NB4 (cell line): Measurements from ENCODE around the gene ID4.

ENCODE experiments used
- DNase-seq: peaks from one replicate; pipeline ENCODE4 v3.0.0; 2010; ENCODE audit warnings: low read depth
- H3K4me3 ChIP-seq: one replicate; pipeline ENCODE4 v1.5.1; 2011; ENCODE audit warnings: mild to moderate bottlenecking, low read depth, low read length, moderate library complexity
- CTCF ChIP-seq: IDR thresholded peaks from one replicate; pipeline ENCODE4 v1.5.1; 2012; ENCODE audit warnings: low read depth, low read length
- MAX ChIP-seq: IDR thresholded peaks from 2 replicates; pipeline ENCODE4 v1.6.1; 2011; ENCODE audit warnings: low read depth, low read length
- MYC ChIP-seq: IDR thresholded peaks from 2 replicates; pipeline ENCODE4 v1.6.1; 2011; ENCODE audit warnings: low read depth, low read length
- POLR2A ChIP-seq: IDR thresholded peaks from 2 replicates; pipeline ENCODE4 v1.6.1; 2011; ENCODE audit warnings: mild to moderate bottlenecking; ENCODE audit not compliant: insufficient read length; ENCODE audit errors: extremely low read depth

The ID4 gene

GRCh38 chr6:19806971-19807396 is 30.2 kb upstream of the ID4 start:
- TF ChIP-seq MAX (no peak), POLR2A (no peak), CTCF (no peak), MYC (no peak)
- H3K4me3 ChIP-seq: no peak overlapping the region

GRCh38 chr6:19811397-19812079 is 25.6 kb upstream of the ID4 start:
- no peak for TF ChIP-seq MAX
- TF ChIP-seq CTCF: no peak
- no peak for TF ChIP-seq POLR2A
- no peak for TF ChIP-seq MYC
- no peak overlapping the region for H3K4me3 ChIP-seq
- DNase-seq: no peak

More at GRCh38 chr6:19806971-19807396, 30.2 kb upstream of the ID4 start:
- DNase-seq: no peak

- peak; percentile 64 for TF ChIP-seq CTCF
- TF ChIP-seq MYC: no peak
- peak; percentile 38 for DNase-seq
- H3K4me3 ChIP-seq: no peak overlapping the region
Measured at GRCh38 chr6:19812512-19813119, 24.6 kb upstream of the ID4 start.

GRCh38 chr6:19818805-19819204 is 18.4 kb upstream of the ID4 start:
- TF ChIP-seq MAX: no peak
- no peak for DNase-seq
- H3K4me3 ChIP-seq: no peak overlapping the region

- no peak overlapping the region for H3K4me3 ChIP-seq
- no peak for DNase-seq
- TF ChIP-seq CTCF (no peak), POLR2A (no peak), MYC (no peak), MAX (no peak)
Measured at GRCh38 chr6:19824058-19824807, 12.9 kb upstream of the ID4 start.

GRCh38 chr6:19827247-19827646 is 9.9 kb upstream of the ID4 start:
- no peak overlapping the region for H3K4me3 ChIP-seq
- TF ChIP-seq MAX (no peak), CTCF (no peak), POLR2A (no peak), MYC (no peak)
- DNase-seq: peak; percentile 21
